ENCODE results near the gene STK17A. TPM values are rescaled to one million over a fixed set of nuclear protein-coding genes. Genes with fewer than 3 reads are reported as not detected.
"Not testable (repeated sequence)": the region's sequence is repeated elsewhere in the genome, so short reads cannot be mapped to it uniquely, and the experiment has no call there.

Gene STK17A
- total RNA-seq, 1 donor from 2014 or later, result 47.4 TPM

GRCh38 chr7:43594020-43594419 is 11.1 kb downstream of the STK17A start:
- intact Hi-C loops (cut with micrococcal nuclease), result no loop called here

- intact Hi-C loops (cut with micrococcal nuclease), result not testable (repeated sequence)
Measured at GRCh38 chr7:43596426-43596825, 13.5 kb downstream of the STK17A start.

GRCh38 chr7:43600056-43600455 is 17.1 kb downstream of the STK17A start:
- intact Hi-C loops (cut with micrococcal nuclease), result no loop called here

GRCh38 chr7:43602256-43602655 is 19.3 kb downstream of the STK17A start:
- intact Hi-C loops (cut with micrococcal nuclease), result no loop called here

- intact Hi-C loops (cut with micrococcal nuclease), result no loop called here
Measured at GRCh38 chr7:43604251-43604650, 21.3 kb downstream of the STK17A start.

- intact Hi-C loops (cut with micrococcal nuclease), result no loop called here
Measured at GRCh38 chr7:43609097-43609496, 26.2 kb downstream of the STK17A start.

GRCh38 chr7:43612128-43612527 is 29.2 kb downstream of the STK17A start:
- intact Hi-C loops (cut with micrococcal nuclease), result no loop called here

GRCh38 chr7:43612599-43613589 is 30.0 kb downstream of the STK17A start:
- intact Hi-C loops (cut with micrococcal nuclease), result no loop called here

GRCh38 chr7:43615558-43616145 is 32.7 kb downstream of the STK17A start:
- intact Hi-C loops (cut with micrococcal nuclease), result no loop called here

- intact Hi-C loops (cut with micrococcal nuclease), result no loop called here
Measured at GRCh38 chr7:43616977-43617376, 34.1 kb downstream of the STK17A start.

- intact Hi-C loops (cut with micrococcal nuclease), result no loop called here
Measured at GRCh38 chr7:43618073-43618472, 35.2 kb downstream of the STK17A start.

GRCh38 chr7:43619213-43620012 is 36.5 kb downstream of the STK17A start:
- intact Hi-C loops (cut with micrococcal nuclease), result no loop called here

- intact Hi-C loops (cut with micrococcal nuclease), result no loop called here
Measured at GRCh38 chr7:43621729-43622448, 39.0 kb downstream of the STK17A start.

GRCh38 chr7:43624156-43624555 is 41.2 kb downstream of the STK17A start:
- intact Hi-C loops (cut with micrococcal nuclease), result loop anchor here (2.0 kb wide), 1 partner anchor 25 kb away; no protein-coding TSS in a partner anchor

- intact Hi-C loops (cut with micrococcal nuclease), result loop anchor here (1.0 to 2.0 kb wide), 2 partner anchors 23 to 39 kb away; no protein-coding TSS in a partner anchor
Measured at GRCh38 chr7:43625453-43625852, 42.5 kb downstream of the STK17A start.

- intact Hi-C loops (cut with micrococcal nuclease), result loop anchor here (1.0 to 2.0 kb wide), 2 partner anchors 23 to 40 kb away; no protein-coding TSS in a partner anchor
Measured at GRCh38 chr7:43625980-43626379, 43.1 kb downstream of the STK17A start.

- intact Hi-C loops (cut with micrococcal nuclease), result no loop called here
Measured at GRCh38 chr7:43626695-43627094, 43.8 kb downstream of the STK17A start.

GRCh38 chr7:43627798-43628197 is 44.9 kb downstream of the STK17A start:
- intact Hi-C loops (cut with micrococcal nuclease), result not testable (repeated sequence)

GRCh38 chr7:43628431-43628830 is 45.5 kb downstream of the STK17A start:
- intact Hi-C loops (cut with micrococcal nuclease), result no loop called here

- intact Hi-C loops (cut with micrococcal nuclease), result no loop called here
Measured at GRCh38 chr7:43629857-43630256, 46.9 kb downstream of the STK17A start.

- intact Hi-C loops (cut with micrococcal nuclease), result no loop called here
Measured at GRCh38 chr7:43630482-43630881, 47.6 kb downstream of the STK17A start.

Data from T-helper 2 cell treated with Interferon-gamma antibody and Interleukin-4, amounts not matched to agents 100 ng/mL and 5 ng/mL, for 36 hours (primary cell).